Ishikawa (cell line): Measurements from ENCODE around the gene CNOT6.

ENCODE experiments used
- CEBPB ChIP-seq: IDR thresholded peaks from 2 replicates; pipeline ENCODE4 v1.6.1; 2012
- CREB1 ChIP-seq: IDR thresholded peaks from 2 replicates; pipeline ENCODE4 v1.6.1; 2012; ENCODE audit warnings: low read depth
- EGR1 ChIP-seq: IDR thresholded peaks from 2 replicates; pipeline ENCODE4 v1.6.1; 2012
- EP300 ChIP-seq: IDR thresholded peaks from 2 replicates; pipeline ENCODE4 v1.6.1; 2012; ENCODE audit warnings: borderline replicate concordance
- FOXM1 ChIP-seq: IDR thresholded peaks from 2 replicates; pipeline ENCODE4 v1.6.1; 2012; ENCODE audit warnings: low read depth, borderline replicate concordance
- NFIC ChIP-seq: IDR thresholded peaks from 2 replicates; pipeline ENCODE4 v1.6.1; 2012
- RAD21 ChIP-seq: IDR thresholded peaks from 2 replicates; pipeline ENCODE4 v1.6.1; 2012; ENCODE audit warnings: low read depth
- TAF1 ChIP-seq: IDR thresholded peaks from 2 replicates; pipeline ENCODE4 v1.6.1; 2012; ENCODE audit warnings: low read depth, mild to moderate bottlenecking
- TCF12 ChIP-seq: IDR thresholded peaks from 2 replicates; pipeline ENCODE4 v1.6.1; 2012; ENCODE audit warnings: low read depth
- TEAD4 ChIP-seq: IDR thresholded peaks from 2 replicates; pipeline ENCODE4 v1.6.1; 2012
- YY1 ChIP-seq: IDR thresholded peaks from 2 replicates; pipeline ENCODE4 v1.6.1; 2012; ENCODE audit warnings: low read depth
- TF ChIP-seq, protein P1 (sequence below): IDR thresholded peaks from 2 replicates; pipeline ENCODE4 v1.6.1; 2012; ENCODE audit warnings: low read depth, mild to moderate bottlenecking
- TF ChIP-seq, protein P2 (sequence below): IDR thresholded peaks from 2 replicates; pipeline ENCODE4 v1.6.1; 2012
- TF ChIP-seq, protein P3 (sequence below): IDR thresholded peaks from 2 replicates; pipeline ENCODE4 v1.6.1; 2012

GRCh38 chr5:180625125-180625790 is 131.1 kb downstream of the CNOT6 start:
- TF ChIP-seq CREB1 (no peak), CEBPB (no peak), RAD21 (no peak), TAF1 (no peak), YY1 (no peak), EGR1 (no peak), TCF12 (no peak), TEAD4 (no peak), NFIC (no peak), FOXM1 (no peak), EP300 (no peak)
- TF ChIP-seq, protein P1, sequence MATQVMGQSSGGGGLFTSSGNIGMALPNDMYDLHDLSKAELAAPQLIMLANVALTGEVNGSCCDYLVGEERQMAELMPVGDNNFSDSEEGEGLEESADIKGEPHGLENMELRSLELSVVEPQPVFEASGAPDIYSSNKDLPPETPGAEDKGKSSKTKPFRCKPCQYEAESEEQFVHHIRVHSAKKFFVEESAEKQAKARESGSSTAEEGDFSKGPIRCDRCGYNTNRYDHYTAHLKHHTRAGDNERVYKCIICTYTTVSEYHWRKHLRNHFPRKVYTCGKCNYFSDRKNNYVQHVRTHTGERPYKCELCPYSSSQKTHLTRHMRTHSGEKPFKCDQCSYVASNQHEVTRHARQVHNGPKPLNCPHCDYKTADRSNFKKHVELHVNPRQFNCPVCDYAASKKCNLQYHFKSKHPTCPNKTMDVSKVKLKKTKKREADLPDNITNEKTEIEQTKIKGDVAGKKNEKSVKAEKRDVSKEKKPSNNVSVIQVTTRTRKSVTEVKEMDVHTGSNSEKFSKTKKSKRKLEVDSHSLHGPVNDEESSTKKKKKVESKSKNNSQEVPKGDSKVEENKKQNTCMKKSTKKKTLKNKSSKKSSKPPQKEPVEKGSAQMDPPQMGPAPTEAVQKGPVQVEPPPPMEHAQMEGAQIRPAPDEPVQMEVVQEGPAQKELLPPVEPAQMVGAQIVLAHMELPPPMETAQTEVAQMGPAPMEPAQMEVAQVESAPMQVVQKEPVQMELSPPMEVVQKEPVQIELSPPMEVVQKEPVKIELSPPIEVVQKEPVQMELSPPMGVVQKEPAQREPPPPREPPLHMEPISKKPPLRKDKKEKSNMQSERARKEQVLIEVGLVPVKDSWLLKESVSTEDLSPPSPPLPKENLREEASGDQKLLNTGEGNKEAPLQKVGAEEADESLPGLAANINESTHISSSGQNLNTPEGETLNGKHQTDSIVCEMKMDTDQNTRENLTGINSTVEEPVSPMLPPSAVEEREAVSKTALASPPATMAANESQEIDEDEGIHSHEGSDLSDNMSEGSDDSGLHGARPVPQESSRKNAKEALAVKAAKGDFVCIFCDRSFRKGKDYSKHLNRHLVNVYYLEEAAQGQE, result no peak
- TF ChIP-seq, protein P2, sequence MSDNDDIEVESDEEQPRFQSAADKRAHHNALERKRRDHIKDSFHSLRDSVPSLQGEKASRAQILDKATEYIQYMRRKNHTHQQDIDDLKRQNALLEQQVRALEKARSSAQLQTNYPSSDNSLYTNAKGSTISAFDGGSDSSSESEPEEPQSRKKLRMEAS, result no peak
- TF ChIP-seq, protein P3, sequence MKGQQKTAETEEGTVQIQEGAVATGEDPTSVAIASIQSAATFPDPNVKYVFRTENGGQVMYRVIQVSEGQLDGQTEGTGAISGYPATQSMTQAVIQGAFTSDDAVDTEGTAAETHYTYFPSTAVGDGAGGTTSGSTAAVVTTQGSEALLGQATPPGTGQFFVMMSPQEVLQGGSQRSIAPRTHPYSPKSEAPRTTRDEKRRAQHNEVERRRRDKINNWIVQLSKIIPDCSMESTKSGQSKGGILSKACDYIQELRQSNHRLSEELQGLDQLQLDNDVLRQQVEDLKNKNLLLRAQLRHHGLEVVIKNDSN, result no peak
